Suprapubic skin (tissue), 4 donors: ENCODE data around the gene UBE2S. TPM values are rescaled to one million over a fixed set of nuclear protein-coding genes. Genes with fewer than 3 reads are reported as not detected.

Source experiments
- DNase-seq, 2 donors: peaks; one replicate each; pipeline ENCODE4 v3.0.0-alpha.2; 2019; ENCODE audit warnings: low spot score in 2 of 2
- H3K27ac ChIP-seq: fragments of 200-600 bp; sonication (generic); one replicate; pipeline ENCODE4 v1.5.1; 2019
- H3K27me3 ChIP-seq: fragments of 200-600 bp; sonication (generic); one replicate; pipeline ENCODE4 v1.5.1; 2019
- H3K36me3 ChIP-seq: fragments of 200-600 bp; sonication (generic); one replicate; pipeline ENCODE4 v1.5.1; 2019
- H3K4me1 ChIP-seq: fragments of 200-600 bp; sonication (generic); one replicate; pipeline ENCODE4 v1.5.1; 2019
- H3K4me3 ChIP-seq: fragments of 200-600 bp; sonication (generic); one replicate; pipeline ENCODE4 v1.5.1; 2019; ENCODE audit warnings: mild to moderate bottlenecking
- H3K9me3 ChIP-seq: fragments of 200-600 bp; sonication (generic); one replicate; pipeline ENCODE4 v1.5.1; 2019
- CTCF ChIP-seq, 2 donors: fragments of 200-600 bp in 1 of 2; fragments of 450-650 bp in 1 of 2; sonication (generic) in 1 of 2; IDR thresholded peaks; one replicate each; pipeline ENCODE4 v1.5.1; 2016 to 2019; ENCODE audit warnings: antibody characterized with exemption in 2 of 2, mild to moderate bottlenecking in 1 of 2, moderate library complexity in 1 of 2
- EP300 ChIP-seq: sonication (generic); formaldehyde crosslinking; IDR thresholded peaks from one replicate; pipeline ENCODE4 v1.6.1; 2017; ENCODE audit warnings: antibody characterized with exemption
- POLR2A ChIP-seq, 2 donors: fragments of 450-650 bp; IDR thresholded peaks; one replicate each; pipeline ENCODE4 v1.6.1; 2017; ENCODE audit warnings: antibody characterized with exemption in 2 of 2, mild to moderate bottlenecking in 2 of 2, moderate library complexity in 2 of 2
- POLR2AphosphoS5 ChIP-seq, 3 donors: sonication (generic); formaldehyde crosslinking; IDR thresholded peaks; one replicate each; pipeline ENCODE4 v1.6.1; 2017; ENCODE audit warnings: antibody characterized with exemption in 3 of 3
- WGBS: methylation state at CpG from one replicate; pipeline ENCODE4 v1.1.5; 2018; 5-methylcytosine and 5-hydroxymethylcytosine counted together
- total RNA-seq, 4 donors: library from RNA; depleted of rRNA; stranded (reverse); fragments of >200 nt; gene quantifications; one replicate each; pipeline ENCODE4 v1.1.0, GENCODE V29; 2016

Gene UBE2S
- total RNA-seq, 4 donors from 2014 or later: 7.4 to 17.0 (median 12.2) TPM

- Histone ChIP-seq H3K4me1 (peaks cover 40% of the 10 kb centered on the region), H3K9me3 (no peaks in the 10 kb centered on the region), H3K27me3 (no peaks in the 10 kb centered on the region), H3K36me3 (peaks cover 44% of the 10 kb centered on the region), H3K27ac (no peak overlapping the region), H3K4me3 (no peak overlapping the region)
- no peak for TF ChIP-seq POLR2A (IDR thresholded peaks at IDR 0.05)
- no peak for TF ChIP-seq EP300
- no peak for TF ChIP-seq CTCF (IDR thresholded peaks at IDR 0.05)
- TF ChIP-seq POLR2AphosphoS5 (IDR thresholded peaks at IDR 0.05): no peak
- WGBS: 79% methylated on average over 9 of the region's 12 CpGs
- no peak for DNase-seq
Measured at GRCh38 chr19:55391191-55391670, 16.4 kb downstream of the UBE2S start.

- H3K36me3 ChIP-seq: peaks cover 44% of the 10 kb centered on the region
Measured at GRCh38 chr19:55390461-55390880, 17.1 kb downstream of the UBE2S start.

GRCh38 chr19:55389386-55390317 is 17.9 kb downstream of the UBE2S start:
- TF ChIP-seq POLR2A (IDR thresholded peaks at IDR 0.05): no peak
- no peak for TF ChIP-seq POLR2AphosphoS5 (IDR thresholded peaks at IDR 0.05)
- TF ChIP-seq EP300: no peak
- TF ChIP-seq CTCF (IDR thresholded peaks at IDR 0.05): no peak
- DNase-seq: no peak
- H3K27ac ChIP-seq: no peak overlapping the region
- H3K27me3 ChIP-seq: no peaks in the 10 kb centered on the region
- H3K9me3 ChIP-seq: no peaks in the 10 kb centered on the region
- WGBS: 79% methylated on average over 18 of the region's 21 CpGs
- peaks cover 44% of the 10 kb centered on the region for H3K36me3 ChIP-seq
- peaks cover 46% of the 10 kb centered on the region for H3K4me1 ChIP-seq
- no peak overlapping the region for H3K4me3 ChIP-seq

More at GRCh38 chr19:55390461-55390880, 17.1 kb downstream of the UBE2S start:
- TF ChIP-seq EP300 (no peak), CTCF (IDR thresholded peaks at IDR 0.05) (no peak), POLR2AphosphoS5 (IDR thresholded peaks at IDR 0.05) (no peak), POLR2A (IDR thresholded peaks at IDR 0.05) (no peak)
- Histone ChIP-seq H3K27ac (no peak overlapping the region), H3K4me1 (peaks cover 40% of the 10 kb centered on the region), H3K4me3 (no peak overlapping the region), H3K9me3 (no peaks in the 10 kb centered on the region), H3K27me3 (no peaks in the 10 kb centered on the region)
- no peak for DNase-seq
- 71% methylated on average over 7 of the region's 7 CpGs for WGBS

- peak overlapping the region; percentile 87 for H3K4me3 ChIP-seq
- peaks cover 44% of the 10 kb centered on the region for H3K36me3 ChIP-seq
- H3K4me1 ChIP-seq: peaks cover 58% of the 10 kb centered on the region
Measured at GRCh38 chr19:55387736-55388497, 19.7 kb downstream of the UBE2S start.

More at GRCh38 chr19:55387736-55388497, 19.7 kb downstream of the UBE2S start:
- Histone ChIP-seq H3K27ac (no peak overlapping the region), H3K9me3 (no peaks in the 10 kb centered on the region), H3K27me3 (no peaks in the 10 kb centered on the region)
- no peak for TF ChIP-seq POLR2AphosphoS5 (IDR thresholded peaks at IDR 0.05)
- no peak for TF ChIP-seq POLR2A (IDR thresholded peaks at IDR 0.05)
- TF ChIP-seq CTCF (IDR thresholded peaks at IDR 0.05): no peak
- no peak for TF ChIP-seq EP300
- 78% methylated on average over 7 of the region's 24 CpGs for WGBS
- no peak for DNase-seq
